Activated CD4-positive, alpha-beta T cell treated with anti-CD3 and anti-CD28 coated beads, Interleukin-2, amount 50 U/mL, for 1 hour (primary cell): Measurements from ENCODE around the gene PXDN.
A peak's percentile ranks its signal among the peaks of the same experiment; 100 is the strongest.
"Not testable (repeated sequence)": the region's sequence is repeated elsewhere in the genome, so short reads cannot be mapped to it uniquely, and the experiment has no call there.

Source experiments
- DNase-seq: peaks from one replicate; pipeline ENCODE4 v3.0.0-alpha.2; 2020

The PXDN gene

DNA sequence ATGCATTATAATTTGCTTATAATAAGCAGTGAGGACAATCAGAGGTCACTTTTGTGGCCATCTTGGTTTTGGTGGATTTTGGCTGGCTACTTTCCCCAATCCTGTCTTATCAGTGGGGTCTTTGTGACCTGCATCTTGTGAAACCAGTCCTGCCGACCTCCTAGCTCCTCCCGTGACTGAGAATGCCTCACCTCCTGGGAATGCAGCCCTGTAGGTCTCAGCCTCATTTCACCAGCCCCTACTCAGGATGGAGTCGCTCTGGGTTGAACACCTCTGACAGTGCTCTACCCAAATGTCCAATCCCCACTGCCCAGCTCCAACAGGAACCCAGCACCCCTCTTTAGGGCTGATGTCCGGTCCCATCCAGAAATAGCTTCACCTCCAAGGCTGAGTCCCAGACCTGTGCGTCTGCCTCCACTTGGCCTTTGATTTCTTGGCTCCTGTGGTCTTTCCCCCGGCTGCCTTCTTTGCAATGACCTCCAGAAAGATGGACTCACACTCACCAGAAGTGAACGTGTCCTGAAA lies 31.3 kb upstream of the PXDN start:
- no peak for DNase-seq

DNA sequence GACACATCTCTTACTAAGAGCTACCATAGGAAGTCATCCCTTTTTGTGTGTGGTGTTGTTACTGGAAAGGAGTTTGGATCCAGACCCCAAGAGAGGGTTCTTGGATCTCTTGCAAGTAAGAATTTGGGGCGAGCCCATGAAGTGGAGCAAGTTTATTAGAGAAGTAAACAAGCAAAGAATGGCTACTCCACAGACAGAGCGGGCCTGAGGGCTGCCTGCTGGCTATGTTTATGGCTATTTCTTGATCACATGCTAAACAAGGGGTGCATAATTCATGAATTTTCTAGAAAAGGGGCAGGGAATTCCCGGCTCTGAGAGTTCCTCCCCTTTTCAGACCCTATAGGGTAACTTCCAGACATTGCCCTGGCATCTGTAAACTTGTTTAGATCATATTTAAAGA lies 30.6 kb upstream of the PXDN start:
- DNase-seq = no peak

DNA sequence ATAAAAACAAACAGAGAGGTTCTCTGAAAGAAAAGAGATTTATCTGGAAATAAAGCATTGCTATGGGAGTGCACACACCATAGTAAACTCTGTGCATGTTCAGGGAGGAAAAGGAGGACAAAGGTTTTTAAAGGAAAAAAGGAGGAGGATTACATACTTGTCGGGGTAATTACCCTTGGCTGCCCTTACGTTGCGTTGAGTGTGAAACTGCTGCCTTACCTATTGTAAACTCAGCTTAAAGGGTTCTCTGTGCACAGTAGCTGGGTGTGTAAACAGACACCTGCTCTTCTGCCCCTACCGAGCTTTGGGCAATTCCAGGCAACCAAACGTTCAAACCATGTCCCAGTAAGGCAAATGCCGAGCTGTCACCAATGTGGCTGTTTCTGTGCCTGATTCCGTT lies 29.6 kb upstream of the PXDN start:
- DNase-seq = no peak

DNA sequence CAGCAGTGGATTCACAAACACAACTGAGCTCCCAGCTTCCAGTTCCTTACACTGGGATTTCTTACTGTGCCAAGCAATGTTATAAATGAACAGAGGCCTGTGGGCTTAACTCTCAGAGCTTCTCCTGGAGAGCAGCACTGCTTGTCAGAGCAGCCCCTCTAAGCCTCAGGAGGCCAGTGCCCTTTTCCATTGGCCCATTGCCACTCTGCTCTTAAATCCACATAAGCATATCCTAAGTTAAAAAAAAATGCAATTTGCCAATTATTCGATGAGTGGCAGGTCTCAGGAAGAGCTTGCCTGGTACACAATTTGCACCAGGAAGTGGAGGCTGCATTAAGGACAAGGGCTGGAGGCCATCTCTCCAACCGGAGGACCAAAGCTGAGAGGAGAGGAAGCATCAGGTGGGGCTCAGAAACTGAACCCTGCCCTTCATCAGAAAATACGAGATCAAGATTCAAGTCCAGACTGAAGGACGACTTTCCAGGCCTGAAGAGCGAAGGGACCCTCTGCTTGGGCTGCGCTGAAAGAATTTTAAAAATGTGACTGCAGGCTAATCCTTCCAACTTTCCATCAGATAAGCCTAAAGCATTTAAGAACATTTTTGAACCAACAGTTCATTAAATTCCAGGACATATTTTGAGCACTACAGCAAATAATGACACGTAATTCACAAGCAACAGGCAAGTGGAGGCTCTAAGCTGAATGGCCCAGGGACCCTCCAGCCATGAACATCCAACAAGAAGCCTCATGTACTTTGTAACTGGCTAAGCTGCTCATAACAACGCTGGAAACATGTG lies 28.4 kb upstream of the PXDN start:
- DNase-seq = no peak

DNA sequence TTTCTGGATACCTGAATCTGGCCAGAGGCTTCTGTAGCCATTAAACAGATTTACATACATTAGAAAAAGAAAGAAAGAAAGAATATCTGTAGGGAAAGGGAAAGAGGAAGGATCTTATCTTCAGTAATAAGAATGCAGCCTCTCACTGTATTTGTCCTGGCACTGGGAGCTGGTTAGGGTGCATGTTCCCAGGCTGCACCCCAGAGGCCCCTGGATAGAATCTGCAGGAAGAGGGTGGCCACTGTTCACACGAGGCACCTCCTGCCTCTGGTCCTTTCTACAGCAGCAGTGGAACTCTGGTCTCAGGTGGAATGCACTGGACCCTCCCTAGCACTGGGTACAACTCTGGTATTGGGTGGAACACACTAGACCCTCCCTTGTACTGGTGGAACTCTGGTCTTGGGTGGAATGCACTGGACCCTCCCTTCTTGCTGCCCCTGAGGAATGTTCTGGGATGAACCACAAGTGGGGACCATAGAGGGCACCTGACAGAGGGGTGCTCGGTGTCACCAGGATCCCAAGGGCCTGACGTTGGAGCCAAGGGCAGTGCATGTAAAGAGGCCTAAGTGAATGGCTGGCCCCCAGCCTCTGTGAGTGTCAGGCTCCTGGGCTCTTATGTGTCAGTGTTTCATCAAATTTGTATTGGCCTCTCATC lies 27.4 kb upstream of the PXDN start:
- no peak for DNase-seq

DNA sequence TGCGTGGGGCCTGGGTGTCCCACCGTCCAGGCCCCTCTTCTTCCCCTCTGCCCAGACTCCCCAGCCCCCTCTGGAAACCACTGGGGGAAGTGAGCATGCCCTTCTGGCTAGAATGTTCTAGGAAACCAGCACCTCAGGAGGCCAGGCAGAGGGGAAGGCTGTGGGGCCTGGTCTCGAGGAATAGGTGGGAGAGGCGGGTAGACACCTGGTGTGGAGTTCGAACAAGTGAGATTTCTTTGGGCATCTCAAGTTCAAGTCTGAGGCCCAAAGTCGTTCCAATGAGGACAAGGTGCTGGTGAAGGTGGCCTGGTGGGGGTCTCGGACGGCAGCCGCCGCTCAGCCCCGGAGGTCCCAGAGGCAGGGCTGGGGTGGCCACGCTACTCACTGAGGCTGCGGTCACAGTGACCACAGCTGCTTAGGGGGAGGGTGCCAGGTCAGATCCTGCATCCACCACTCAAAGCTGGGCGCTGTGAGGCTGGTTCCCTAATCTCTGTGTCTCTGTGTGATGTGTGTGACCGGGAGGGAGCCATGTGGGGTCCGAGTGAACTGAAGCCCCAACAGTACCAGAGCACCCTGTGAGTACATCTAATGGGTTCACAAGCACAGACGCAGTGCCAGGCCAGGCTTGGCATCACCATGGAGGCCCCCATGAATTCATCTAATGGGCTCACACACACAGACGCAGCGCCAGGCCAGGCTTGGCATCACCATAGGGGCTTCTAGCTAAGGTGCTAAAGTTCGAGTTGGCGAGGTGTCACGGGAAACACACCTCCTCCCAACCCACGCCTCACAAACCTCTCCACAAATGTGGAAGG lies 26.5 kb upstream of the PXDN start:
- DNase-seq = no peak

DNA sequence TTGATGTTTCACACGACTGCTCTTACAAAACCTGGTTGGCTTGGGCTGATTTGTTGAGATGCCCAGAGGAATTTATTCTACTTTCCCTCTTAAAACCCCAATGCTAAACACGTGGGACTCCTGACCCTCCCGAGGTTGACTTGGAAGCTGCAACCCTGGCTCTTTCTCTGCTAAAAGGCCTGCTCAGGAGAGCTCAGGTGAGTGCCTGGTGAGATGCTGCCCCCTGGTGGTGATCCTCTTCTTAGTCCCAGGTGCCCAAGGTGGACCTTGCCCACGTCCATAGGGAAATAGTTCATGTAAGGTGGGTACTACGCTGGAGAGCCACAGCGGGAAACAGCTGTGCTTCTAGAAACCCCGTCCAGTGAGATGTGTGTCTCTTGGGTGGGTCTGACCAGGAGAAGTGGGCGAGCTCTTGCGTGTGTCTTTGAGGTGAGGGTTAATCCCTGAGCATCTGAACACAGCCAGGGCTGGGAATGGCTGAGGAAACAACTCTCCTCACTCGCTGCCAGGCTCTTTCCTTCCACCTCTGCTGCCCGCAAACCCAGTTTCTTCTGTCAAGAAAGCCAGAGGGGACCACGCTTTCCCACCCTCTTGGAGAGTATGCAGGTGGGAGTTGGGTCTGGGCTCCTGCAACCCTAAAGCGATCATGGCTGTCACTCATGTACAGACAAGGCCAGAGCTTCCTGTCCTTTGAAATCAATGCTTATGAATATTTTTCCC lies 25.5 kb upstream of the PXDN start:
- peak; percentile 30 for DNase-seq

DNA sequence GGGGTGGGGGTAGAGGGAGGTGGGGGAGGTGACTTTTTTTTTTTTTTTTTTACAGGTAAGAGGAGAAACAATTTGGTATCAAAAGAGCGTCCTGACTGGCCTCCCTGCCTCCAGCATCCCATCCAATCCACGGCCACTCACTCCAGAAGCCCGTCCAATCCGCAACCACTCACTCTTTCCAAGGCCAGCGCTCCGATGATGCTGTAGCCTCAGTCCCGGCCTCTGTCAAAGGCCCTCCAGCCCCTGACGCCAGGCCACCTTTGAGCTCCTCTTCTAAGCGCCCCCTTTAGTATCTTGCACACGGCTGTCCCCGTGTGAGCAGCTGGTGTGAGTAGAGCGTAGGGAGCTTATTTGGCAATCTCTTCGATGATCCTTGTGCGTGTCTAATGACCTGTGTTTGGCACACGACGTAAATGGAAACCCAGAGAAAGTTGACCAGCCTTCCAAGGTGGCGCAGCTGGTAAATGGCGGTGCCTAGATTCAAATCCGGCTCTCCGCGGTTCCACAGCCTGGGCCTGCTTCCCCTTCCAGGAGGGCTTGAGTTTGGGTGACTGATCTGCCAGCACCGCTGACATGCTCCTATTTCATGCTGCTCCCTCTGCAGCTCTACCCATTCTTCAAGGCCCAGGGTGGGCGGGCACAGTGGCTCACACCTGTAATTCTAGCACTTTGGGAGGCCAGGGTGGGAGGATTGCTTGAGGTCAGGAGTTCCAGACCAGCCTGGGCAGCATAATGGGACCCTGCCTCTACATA lies 23.8 kb upstream of the PXDN start:
- no peak for DNase-seq

DNA sequence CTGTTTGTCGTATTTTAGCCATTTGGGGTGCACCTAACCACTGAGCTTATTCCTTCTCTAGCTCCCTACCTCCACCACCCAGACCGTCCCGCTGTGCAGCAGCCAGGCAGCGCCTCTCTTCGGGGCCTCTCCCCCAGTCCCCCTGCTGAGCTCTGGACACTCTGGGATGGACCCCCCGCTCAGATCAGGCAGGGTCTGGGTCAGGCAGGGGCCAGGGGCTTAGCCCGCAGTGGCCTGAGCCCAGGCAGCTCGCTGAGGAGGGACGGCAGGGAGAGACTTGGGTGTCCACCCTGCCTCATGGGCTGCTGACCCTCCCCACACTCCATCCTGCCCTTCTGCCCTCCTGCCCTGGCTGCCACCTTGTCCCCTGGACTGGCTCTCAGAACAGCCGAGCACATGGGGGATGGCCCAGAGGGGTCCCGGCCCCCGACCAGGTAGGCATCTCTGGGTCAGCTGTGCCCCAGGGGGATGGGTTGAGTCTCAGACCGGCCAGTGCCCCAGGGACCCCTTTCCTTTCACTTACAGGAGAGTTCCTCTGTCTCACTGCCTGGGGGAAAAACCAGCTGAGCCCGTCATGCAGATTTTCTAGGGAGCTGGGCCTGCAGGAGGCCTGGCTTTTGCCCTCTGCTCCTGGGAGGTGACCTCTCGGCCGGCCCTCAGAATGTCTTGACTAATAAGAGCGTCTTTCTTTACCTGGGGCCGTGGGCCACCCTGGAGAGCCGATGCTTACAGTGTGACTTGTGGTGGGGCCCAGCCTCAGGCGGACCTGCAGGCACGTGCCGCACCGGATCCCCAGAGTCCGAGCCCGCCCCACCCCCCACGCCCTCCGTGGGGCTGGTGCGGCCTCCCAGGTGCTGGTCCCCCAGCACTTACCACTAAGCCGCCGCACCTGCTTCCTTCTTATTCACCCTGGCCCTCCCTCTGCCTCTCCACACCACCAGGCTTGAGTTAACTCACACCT lies 22.8 kb upstream of the PXDN start:
- DNase-seq = no peak

DNA sequence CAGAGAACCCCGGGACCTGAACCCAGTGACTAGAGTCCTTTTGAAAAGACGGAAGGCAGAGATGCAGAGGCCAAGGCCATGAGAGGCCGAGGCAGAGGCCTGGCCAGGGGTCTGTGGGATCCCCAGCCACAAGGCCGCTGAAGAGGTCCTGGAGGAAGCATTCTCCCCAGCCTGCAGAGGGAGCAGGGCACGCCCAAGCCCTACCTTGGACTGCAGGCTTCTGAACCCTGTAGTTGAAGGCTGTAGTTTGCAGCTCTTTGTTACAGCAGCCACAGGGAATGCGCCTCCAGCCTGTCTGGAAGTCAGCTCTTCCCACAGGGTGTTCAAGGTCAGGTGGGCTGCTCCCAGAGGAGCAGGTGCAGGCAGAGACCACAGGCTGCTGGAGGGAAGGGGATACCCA lies 22.1 kb upstream of the PXDN start:
- DNase-seq = no peak

DNA sequence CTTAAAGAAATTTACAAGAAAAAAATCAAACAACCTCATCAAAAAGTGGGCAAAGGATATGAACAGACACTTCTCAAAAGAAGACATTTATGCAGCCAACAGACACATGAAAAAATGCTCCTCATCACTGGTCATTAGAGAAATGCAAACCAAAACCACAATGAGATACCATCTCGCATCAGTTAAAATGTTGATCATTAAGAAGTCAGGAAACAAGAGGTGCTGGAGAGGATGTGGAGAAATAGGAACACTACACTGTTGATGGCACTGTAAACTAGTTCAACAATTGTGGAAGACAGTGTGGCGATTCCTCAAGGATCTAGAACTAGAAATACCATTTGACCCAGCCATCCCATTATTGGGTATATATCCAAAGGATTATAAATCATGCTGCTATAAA lies 20.9 kb upstream of the PXDN start:
- not testable (repeated sequence) for DNase-seq

DNA sequence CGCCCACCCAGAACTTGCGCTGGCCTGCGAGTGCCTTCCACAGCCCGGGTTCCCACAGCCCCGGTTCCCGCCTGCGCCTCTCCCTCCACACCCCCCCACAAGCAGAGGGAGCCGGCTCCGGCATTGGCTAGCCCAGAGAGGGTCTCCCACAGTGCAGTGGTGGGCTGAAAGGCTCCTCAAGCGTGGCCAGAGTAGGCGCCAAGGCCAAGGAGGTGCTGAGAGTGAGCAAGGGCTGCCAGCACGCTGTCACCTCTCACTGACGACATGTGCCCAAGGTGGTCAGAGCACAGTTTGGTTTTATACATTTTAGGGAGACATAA lies 15.3 kb upstream of the PXDN start:
- no peak for DNase-seq

DNA sequence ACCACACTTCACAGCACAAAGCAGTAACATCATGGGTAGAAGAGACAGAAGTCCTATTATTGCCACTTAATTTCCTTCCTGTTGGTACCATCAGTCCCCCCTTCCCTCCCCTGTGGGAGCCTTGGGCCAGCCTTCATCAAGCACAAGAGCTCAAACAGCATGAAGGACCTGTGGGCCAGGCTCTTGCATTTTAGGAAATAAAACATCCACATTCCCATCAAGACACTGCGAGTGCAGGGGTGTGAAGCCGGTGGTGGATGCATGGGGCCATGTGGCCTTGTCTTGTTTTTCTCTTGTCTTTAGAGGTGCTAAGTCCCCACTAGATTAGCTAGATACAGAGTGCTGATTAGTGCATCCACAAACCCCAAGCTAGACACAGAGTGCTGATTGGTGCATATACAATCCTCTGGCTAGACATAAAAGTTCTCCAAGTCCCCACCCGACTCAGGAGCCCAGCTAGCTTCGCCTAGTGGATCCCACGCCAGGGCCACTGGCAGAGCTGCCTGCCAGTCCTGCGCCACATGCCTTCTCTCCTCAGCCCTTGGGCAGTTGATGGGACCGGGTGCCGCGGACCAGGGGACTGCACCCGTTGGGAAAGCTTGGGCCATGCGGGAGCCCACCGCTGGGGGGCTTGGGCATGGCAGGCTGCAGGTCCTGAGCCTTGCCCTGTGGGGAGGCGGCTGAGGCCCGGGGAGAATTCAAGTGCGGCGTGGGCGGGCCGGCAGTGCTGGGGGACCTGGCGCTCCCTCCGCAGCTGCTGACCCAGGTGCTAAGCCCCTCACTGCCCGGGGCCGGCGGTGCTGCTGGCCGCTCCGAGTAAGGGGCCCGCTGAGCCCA lies 14.7 kb upstream of the PXDN start:
- no peak for DNase-seq

DNA sequence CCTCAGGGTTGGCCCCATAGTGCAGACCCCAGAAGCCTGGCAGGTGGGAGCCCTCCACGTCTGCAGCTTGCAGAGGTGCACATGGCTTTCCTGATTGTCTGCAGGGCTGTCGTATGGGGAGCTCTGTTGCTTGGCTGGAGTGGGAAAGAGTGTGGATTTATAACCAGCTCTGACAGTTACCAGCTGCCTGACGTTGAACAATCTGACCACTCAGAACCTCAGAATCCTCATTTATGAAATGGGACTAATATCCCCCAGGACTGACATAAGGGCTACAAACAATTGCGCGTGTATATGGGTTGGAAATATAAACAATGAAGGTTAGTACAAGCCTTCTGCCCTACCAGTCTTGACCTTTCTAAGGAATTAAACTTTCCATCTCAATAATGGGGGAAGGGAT lies 13.9 kb upstream of the PXDN start:
- no peak for DNase-seq

DNA sequence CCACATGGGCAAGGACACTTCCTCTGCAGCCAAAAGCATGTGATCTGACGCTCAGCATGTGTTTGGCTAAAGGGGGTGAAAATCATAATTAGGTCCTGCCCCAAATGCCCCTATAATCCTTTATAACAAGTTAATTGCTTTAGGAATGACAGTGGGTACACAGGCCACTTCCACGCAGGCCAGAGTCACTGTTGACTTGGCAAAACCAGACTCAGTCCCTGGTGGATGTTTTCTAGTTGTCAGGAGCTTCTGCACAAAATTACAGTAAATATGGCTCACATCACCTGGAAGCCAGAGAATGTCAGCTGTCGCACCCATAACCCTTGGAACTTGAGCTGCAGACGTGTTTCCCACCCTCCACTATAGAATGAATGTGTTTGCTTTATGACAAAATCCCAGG lies 13.3 kb upstream of the PXDN start:
- no peak for DNase-seq

DNA sequence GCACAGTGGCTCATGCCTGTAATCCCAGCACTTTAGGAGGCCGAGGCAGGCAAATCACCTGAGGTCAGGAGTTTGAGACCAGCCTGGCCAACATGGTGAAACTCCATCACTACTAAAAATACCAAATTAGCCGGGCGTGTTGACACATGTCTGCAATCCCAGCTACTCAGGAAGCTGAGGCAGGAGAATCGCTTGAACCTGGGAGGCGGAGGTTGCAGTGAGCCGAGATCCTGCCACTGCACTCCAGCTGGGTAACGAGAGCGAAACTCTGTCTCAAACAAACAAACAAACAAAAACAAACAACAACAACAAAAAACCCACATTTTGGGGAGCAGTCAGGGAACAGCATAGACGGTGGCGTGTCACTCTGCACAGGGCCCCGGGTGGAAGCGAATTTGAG lies 12.8 kb upstream of the PXDN start:
- DNase-seq = not testable (repeated sequence)

DNA sequence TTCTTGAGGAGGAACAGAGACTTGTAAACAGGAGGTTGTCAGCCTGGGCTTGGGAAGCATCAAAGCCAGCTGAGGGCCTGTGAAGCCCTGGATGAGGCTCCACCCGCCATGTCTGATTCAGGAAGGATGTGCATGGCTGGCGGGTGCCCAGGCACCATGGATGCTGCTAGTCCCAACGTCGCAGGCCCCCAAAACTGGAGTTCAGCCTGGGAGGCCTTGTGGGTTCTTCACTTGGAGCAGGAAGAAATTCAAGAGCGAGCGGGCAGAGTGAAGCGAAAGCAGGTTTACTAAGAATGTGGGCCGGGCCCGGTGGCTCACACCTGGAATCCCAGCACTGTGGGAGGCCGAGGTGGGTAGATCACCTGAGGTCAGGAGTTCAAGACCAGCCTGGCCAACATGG lies 12.1 kb upstream of the PXDN start:
- DNase-seq = no peak

DNA sequence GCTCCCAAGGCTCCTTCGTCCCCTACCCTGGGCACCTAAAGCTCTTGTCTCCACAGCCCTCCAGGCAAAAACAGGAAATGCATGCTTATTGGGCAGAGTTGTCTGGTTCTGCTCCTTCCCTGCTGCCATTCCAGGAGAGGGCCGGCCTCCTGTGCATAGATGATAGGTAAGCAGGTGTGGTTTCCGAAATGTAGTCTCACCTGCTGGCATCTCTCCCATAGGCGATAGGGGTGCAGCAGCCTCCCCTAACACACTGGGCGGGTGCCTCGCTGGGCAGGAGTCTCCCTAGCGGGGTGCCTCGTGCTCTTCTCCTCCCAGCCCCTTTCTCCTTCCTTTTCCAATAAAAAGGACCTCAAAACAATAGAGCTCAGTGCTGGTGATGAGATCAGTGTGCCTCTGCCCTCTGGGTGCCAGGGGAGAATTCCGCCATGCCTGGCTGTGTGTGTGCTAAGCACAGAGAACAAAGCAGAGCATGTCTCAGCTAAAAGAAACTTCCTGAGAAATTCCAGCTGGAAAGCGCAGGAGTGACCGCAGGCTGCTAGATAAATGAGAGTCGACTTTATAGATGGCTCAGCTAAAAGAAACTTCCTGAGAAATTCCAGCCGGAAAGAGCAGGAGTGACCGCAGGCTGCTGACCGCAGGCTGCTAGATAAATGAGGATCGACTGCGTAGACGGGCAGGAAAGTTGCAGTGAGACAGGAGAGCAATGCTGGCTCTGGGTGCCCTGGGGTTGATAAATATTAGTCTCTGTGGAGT lies 11.3 kb upstream of the PXDN start:
- no peak for DNase-seq

DNA sequence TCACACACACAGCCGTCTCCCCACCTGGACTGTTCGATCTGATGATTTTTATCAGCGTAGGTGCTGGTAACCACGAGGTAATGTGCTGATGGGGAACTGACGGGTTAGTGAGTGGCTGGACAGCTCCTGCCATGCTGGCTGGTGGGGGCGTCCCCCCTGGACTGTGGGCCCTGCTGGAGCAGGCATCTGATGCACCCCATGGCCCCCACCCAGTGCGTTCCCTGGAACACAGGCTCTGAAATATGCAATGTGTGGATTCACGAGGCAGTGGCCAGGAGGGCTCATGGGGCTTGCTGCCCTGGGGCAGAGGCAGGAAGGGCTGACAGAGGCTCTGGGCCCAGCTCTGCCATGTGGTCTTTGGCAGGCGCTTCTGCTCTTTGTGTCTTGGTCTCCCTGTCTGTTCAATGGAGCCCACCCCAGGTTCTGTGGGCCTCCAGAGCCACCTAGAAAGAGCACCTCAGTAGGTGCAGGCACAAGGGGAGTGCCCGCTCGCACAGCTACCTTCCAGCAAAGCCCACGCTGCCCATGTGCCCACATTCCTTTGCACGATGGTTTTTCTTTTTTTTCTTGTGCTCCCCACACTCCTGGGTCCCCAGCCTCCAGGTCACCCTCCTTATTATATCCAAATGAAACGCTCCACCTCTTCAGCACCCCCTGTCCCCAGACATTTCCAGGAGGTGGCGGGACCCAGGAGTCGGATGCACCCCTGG lies 10.3 kb upstream of the PXDN start:
- no peak for DNase-seq
